ENCODE measurements around the gene MAMDC2.

Gene MAMDC2, protein sequence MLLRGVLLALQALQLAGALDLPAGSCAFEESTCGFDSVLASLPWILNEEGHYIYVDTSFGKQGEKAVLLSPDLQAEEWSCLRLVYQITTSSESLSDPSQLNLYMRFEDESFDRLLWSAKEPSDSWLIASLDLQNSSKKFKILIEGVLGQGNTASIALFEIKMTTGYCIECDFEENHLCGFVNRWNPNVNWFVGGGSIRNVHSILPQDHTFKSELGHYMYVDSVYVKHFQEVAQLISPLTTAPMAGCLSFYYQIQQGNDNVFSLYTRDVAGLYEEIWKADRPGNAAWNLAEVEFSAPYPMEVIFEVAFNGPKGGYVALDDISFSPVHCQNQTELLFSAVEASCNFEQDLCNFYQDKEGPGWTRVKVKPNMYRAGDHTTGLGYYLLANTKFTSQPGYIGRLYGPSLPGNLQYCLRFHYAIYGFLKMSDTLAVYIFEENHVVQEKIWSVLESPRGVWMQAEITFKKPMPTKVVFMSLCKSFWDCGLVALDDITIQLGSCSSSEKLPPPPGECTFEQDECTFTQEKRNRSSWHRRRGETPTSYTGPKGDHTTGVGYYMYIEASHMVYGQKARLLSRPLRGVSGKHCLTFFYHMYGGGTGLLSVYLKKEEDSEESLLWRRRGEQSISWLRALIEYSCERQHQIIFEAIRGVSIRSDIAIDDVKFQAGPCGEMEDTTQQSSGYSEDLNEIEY

DNA sequence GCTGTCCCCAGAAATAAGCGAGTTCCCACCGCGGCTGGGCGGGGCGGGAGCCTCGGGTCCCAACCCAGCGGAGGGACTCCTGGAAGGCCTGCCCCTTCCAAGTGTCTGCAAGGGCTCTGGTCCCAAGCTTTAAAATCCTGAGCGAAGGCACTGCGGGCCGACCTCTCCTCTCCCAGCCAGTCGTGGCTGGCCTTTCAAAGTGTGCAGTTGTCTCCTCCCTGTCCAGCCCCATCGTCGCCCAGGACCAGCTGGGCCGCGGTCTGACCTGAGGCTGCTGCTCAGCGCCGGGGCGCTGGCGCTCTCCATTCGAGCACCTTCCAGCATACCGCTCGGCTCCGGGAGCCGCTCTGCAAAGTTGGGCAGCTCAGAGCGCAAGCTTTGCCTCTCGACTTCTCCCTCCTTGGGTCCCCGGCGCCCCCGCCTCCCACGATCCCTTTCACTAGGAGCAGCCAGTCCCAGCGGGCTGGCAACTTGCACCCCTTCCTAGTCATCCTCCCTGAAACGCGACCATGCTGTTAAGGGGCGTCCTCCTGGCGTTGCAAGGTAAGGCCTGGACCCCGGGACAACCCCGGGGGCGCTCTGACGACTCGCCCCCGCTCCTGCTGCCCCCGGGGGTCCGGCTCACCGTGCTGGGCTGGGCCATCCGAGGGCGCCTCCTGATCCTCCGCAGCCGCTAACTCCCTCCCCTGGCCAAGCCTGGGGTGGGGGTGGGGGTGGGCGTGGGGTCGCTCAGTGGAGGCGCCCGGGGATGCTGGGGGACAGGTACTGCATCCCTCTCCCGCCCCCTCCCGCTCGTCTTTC, at the start of gene MAMDC2:
MAMDC2 (plus strand) TSS at position 160 of the 801 bp plus-strand sequence; CDS start at position 510, 350 bp downstream.
- DNase-seq (ENCODE audit: insufficient read length, low spot score), result no peak
- no peak for FAIRE-seq

GRCh38 chr9:69995846-69996245, 47.8 kb upstream of the MAMDC2 start:
- FAIRE-seq (no peak), DNase-seq (ENCODE audit: insufficient read length, low spot score) (no peak)

DNA sequence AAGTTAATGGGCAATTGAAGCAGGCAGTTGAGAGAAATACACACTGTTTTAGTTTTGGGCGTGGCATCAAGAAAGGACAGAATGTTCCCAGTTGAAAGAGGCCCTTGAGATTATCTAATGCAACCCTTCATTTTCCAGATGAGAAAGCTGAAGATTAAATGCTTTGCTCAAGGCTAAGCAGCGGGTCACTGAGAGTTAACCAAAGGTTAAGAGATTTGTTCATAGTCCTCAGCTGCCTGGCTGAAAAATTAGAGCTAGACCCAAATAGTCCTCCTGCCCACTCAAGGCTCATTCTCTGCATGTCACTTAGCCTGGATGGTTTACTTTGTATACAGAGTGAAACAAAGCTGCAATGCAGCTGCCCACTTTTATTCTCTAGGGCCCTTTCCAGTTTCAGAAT, 46.7 kb upstream of the MAMDC2 start:
- no peak for FAIRE-seq

GRCh38 chr9:69997524-69997923, 46.1 kb upstream of the MAMDC2 start:
- no peak for DNase-seq (ENCODE audit: insufficient read length, low spot score)
- FAIRE-seq, result no peak

More for the DNA sequence above, 46.7 kb upstream of the MAMDC2 start:
- no peak for DNase-seq (ENCODE audit: insufficient read length, low spot score)

GRCh38 chr9:69999315-69999714, 44.3 kb upstream of the MAMDC2 start:
- FAIRE-seq (no peak), DNase-seq (ENCODE audit: insufficient read length, low spot score) (no peak)

DNA sequence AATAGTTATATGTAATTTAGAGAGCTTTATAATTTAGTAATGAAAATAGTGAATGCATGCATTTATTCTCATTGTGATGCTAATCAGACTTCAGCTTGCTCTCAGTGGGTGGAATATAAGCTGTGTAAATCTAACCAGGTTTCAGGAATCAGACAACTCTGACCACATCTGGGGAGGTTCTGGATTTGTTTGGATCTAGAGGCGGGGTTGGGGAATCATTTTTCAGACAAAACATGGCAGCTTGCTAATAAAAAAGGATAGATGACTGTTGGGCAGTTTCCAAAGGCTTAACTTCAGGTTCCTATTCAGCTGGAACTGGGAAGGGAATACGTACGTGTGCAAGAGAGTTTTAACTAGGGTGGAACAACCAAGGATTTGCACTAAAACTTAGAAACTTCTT, 43.2 kb upstream of the MAMDC2 start:
- DNase-seq (ENCODE audit: insufficient read length, low spot score), result no peak
- no peak for FAIRE-seq

GRCh38 chr9:70003901-70004714, 39.5 kb upstream of the MAMDC2 start:
- DNase-seq (ENCODE audit: insufficient read length, low spot score) (no peak), FAIRE-seq (peak; percentile 13)

GRCh38 chr9:70006306-70006705, 37.3 kb upstream of the MAMDC2 start:
- DNase-seq (ENCODE audit: insufficient read length, low spot score), result no peak
- FAIRE-seq, result no peak

- no peak for FAIRE-seq
- no peak for DNase-seq (ENCODE audit: insufficient read length, low spot score)
These were observed 35.8 kb upstream of the MAMDC2 start for GRCh38 chr9:70007831-70008230.

GRCh38 chr9:70010015-70010414, 33.6 kb upstream of the MAMDC2 start:
- FAIRE-seq (no peak), DNase-seq (ENCODE audit: insufficient read length, low spot score) (no peak)

DNA sequence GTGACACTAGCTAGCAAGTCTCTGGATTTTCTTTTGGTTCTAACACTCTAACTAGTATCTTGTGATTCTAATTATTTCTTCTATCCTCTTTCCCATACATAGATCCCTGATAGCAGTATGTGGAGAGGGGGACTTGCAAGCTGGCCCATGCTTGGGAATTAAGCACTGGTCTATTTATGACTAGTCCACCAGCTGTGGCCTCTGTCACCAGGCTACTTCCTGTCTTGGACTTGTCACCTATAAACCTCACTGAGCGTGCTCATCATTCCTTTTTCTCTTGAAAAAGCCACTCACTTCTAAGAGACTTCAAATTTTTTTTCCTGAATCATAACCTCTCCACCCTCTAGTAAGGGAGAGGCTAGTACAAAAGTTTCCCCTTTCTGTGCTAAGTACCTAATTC, 32.3 kb upstream of the MAMDC2 start:
- no peak for FAIRE-seq
- DNase-seq (ENCODE audit: insufficient read length, low spot score), result no peak

DNA sequence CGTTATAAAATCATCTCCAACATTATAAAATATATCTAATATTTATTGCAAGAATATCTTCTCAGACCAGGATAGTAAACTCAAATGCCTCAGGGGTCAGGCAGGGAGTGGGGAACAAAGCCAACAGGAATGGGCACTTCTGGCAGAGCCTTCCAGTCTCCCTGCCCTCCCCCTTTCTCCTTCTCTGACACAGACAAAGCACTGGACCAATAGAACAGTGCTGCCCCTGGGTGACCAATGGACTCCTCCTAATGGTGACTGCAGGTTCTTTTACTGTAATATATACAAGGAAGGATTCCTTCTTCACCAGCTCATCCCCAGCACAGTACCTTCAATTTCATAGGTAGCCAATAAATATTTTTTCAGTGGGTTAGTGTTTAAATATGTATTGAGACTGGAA, 31.1 kb upstream of the MAMDC2 start:
- DNase-seq (ENCODE audit: insufficient read length, low spot score) (no peak), FAIRE-seq (no peak)

DNA sequence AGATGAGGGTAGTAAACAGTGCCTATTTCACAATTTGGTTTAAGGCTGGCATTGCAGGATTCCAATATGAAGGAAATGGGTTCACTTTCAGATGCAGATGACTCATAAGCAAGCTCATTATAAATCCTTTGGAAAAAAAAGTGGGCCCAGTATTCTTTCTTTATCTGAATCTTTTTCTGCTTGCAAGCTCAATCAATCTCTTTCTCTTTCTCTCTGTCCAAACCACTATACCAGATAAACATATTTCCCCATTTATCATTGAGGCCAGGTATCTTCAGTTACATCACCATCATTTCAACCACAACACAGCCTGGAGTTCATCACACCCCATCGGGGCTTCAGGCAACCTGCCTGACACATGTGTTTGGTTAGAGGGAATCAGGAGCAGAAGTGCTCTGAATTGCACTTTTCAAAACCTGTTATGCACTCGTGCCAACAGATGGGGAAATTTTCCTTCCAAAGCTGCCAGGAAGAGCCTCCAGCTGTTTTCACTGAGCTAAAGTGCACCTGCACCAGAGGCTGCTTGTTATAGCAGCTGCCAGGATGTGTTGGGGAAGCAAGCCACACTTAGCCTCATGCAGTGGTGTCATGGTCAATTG, 30.0 kb upstream of the MAMDC2 start:
- FAIRE-seq, result no peak
- DNase-seq (ENCODE audit: insufficient read length, low spot score), result no peak

- no peak for DNase-seq (ENCODE audit: insufficient read length, low spot score)
- no peak for FAIRE-seq
These were observed 28.5 kb upstream of the MAMDC2 start for GRCh38 chr9:70015099-70015498.

GRCh38 chr9:70020217-70020616, 23.4 kb upstream of the MAMDC2 start:
- FAIRE-seq (no peak), DNase-seq (ENCODE audit: insufficient read length, low spot score) (no peak)

DNA sequence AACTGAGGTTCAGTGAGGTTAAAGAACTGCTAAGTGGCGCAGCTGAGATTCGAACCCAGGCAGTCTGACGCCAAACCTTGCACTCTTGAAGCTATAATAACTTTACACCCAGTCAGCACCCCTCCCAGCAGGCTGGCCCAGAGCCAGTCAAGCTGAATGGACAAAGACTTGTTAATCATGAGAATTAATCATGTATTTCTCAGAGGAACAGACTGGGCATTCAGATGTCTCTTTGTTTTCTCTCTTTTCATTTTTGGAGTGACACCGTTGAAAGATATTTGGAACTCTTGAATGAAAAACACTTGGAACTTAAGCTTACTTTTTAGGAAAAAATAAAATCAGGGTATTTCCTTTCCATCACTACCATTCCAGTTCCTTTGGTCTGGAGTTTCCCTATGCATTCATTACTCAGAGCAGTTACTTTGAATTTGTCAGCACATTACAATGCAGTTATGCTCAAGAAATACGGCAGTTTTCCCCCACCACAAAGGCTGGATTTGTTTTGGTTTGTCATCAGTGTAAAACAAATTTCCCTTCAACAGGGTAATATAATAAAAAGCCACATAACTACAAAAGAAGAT, 22.6 kb upstream of the MAMDC2 start:
- FAIRE-seq (no peak), DNase-seq (ENCODE audit: insufficient read length, low spot score) (peak; percentile 40)

DNA sequence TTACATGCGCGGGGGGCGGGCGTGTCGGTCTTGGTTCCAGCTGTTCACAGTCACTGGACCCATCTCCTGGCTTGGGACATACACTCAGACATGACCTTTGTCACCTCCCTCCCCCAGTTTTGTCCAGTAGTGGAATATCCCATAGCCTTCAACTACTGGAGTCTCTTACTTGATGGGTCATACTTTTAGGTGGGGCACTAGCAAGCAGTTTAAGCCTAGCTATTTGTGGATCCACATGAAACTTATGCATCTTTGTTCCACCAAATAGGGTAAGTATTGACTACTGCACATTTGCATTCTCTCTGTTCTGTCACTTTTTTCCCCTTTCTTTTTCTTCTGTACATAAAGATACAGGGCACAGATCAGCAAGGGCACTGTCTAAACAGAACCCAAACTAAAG, 15.4 kb upstream of the MAMDC2 start:
- FAIRE-seq, result no peak
- DNase-seq (ENCODE audit: insufficient read length, low spot score), result no peak

- DNase-seq (ENCODE audit: insufficient read length, low spot score), result no peak
- FAIRE-seq, result no peak
These were observed 13.5 kb upstream of the MAMDC2 start for GRCh38 chr9:70030156-70030555.

GRCh38 chr9:70031141-70031545, 12.5 kb upstream of the MAMDC2 start:
- DNase-seq (ENCODE audit: insufficient read length, low spot score) (peak; percentile 62), FAIRE-seq (no peak)

DNA sequence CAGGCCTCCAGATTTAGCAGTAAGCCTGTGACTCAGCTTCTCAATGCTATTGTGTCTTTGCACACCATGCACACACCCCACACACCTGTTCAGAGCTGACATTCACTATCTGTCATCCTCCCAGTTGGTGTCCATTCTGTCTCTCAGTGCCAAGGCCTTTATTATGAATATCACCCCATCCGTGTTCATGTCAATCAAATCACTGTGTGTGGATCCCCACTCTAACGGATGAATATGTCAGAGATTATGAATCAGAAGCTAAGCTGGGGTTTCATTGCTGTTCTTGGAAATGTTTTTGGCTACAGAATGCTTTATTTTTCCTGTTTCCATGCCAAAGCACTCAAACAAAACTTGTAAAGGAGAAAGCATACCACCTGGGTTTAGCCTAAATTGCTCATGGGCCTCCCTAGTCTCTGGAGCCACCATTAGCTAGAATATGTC, 9.4 kb upstream of the MAMDC2 start:
- FAIRE-seq, result no peak
- DNase-seq (ENCODE audit: insufficient read length, low spot score), result no peak
